Measurements from ENCODE around the gene KLRC4. TPM values are rescaled to one million over a fixed set of nuclear protein-coding genes. Genes with fewer than 3 reads are reported as not detected.
"Not testable (repeated sequence)": the region's sequence is repeated elsewhere in the genome, so short reads cannot be mapped to it uniquely, and the experiment has no call there.

KLRC4 gene
- polyA plus RNA-seq, 1 of the 3 experiments (the other 2 are of a cell fraction): not detected

DNA sequence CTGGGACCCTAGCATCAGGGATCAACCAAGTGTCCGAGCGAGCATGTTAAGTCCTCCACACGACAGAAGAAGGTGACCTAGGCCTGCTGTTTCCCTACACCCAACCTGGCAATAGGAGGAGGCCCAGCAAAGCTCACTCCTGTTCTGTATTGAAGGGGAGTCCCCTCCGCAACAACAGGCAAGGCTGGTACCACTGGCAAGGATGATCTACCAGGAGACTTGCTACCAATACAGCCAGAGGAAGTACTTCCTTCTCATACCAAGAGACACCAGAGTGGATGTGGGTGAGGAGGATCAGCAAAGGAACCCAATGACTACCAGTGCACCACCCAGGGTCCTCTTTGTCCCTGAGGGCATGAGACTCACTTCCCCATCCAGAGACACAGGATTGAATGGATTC, 38.7 kb upstream of the KLRC4 start:
- Histone ChIP-seq H3K9me2 (no peaks in the 10 kb centered on the region), H4K20me1 (ENCODE audit: insufficient read depth) (no peaks in the 10 kb centered on the region), H3K9me3 (no peaks in the 10 kb centered on the region), H3K79me2 (ENCODE audit: insufficient read depth) (no peaks in the 10 kb centered on the region), H3K27ac (ENCODE audit: low read depth in 2 of 2, low read length in 1 of 2) (no peak overlapping the region), H3K9ac (no peak overlapping the region), H3F3A (replicated peaks; ENCODE audit: insufficient read depth) (no peaks in the 10 kb centered on the region), H3K4me1 (ENCODE audit: control insufficient read depth in 1 of 2, insufficient read depth in 2 of 2, low read depth in 1 of 2, low read length in 1 of 2) (no peaks in the 10 kb centered on the region), H3K36me3 (replicated peaks in 1 of 2; ENCODE audit: control insufficient read depth in 1 of 2, insufficient read depth in 2 of 2, low read length in 1 of 2) (no peaks in the 10 kb centered on the region), H3K27me3 (ENCODE audit: insufficient read depth) (no peaks in the 10 kb centered on the region; the same call in 1 of the 2 replicates), H2AFZ (ENCODE audit: low read depth) (no peak overlapping the region), H3K4me3 (ENCODE audit: low read depth in 2 of 2, low read length in 1 of 2) (no peak overlapping the region), H3K4me2 (no peak overlapping the region)
- POLR2A ChIA-PET: no interaction called here
- no peak for DNase-seq
- TF ChIP-seq RCOR1 (IDR thresholded peaks at IDR 0.05; ENCODE audit: low read length): no peak
- CTCF ChIA-PET: no interaction called here
- 37% methylated on average over 4 of the region's 4 CpGs for WGBS (ENCODE audit: low lambda C conversion rate)

DNA sequence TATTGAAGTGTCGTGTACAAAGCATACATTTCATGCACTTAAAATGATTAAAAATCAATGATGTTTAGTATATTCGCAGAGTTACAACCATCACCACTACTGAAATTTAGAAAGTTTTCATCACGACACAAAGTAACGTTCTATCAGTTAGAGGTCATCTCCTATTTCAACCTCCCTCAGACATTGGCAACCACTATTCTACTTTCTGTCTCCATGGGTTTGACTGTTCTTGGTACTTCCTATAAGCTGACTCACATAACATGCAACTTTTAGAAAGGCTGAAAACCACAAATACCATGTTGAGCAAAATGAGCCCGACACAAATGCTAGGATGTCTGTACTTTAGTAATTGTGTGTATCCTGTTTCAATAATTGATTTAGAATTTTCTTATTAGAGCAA, 36.5 kb upstream of the KLRC4 start:
- H3K4me2 ChIP-seq; H3K27me3 ChIP-seq (ENCODE audit: insufficient read depth); H3F3A ChIP-seq (replicated peaks; ENCODE audit: insufficient read depth); H3K4me3 ChIP-seq (ENCODE audit: low read depth in 2 of 2, low read length in 1 of 2); H3K9me2 ChIP-seq; H3K36me3 ChIP-seq (replicated peaks in 1 of 2; ENCODE audit: control insufficient read depth in 1 of 2, insufficient read depth in 2 of 2, low read length in 1 of 2); CTCF ChIA-PET; H4K20me1 ChIP-seq (ENCODE audit: insufficient read depth); H3K9ac ChIP-seq; H3K4me1 ChIP-seq (ENCODE audit: control insufficient read depth in 1 of 2, insufficient read depth in 2 of 2, low read depth in 1 of 2, low read length in 1 of 2); H3K9me3 ChIP-seq; H3K79me2 ChIP-seq (ENCODE audit: insufficient read depth); H3K27ac ChIP-seq (ENCODE audit: low read depth in 2 of 2, low read length in 1 of 2); H2AFZ ChIP-seq (ENCODE audit: low read depth); POLR2A ChIA-PET; DNase-seq: not testable (repeated sequence)
- WGBS (ENCODE audit: low lambda C conversion rate): 16% methylated on average over 5 of the region's 5 CpGs

DNA sequence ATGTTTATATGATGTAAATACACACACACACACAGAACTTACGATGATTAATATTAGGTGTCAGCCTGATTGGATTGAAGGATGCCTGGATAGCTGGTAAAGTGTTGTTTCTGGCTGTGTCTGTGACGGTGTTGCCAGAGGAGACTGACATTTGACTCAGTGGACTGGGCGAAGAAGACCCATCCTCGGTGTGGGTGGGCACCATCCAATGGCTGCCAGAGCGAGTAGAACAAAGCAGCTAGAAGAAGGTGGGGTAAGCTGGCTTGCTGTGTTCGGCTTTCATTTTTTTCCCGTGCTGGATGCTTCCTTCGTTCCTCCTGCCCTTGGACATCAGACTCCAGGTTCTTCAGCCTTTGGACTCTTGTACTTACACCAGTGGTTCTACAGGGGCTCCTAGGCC, 31.6 kb upstream of the KLRC4 start:
- H3K9me3 ChIP-seq; POLR2A ChIA-PET; H3K4me1 ChIP-seq (ENCODE audit: control insufficient read depth in 1 of 2, insufficient read depth in 2 of 2, low read depth in 1 of 2, low read length in 1 of 2); DNase-seq; H3K27ac ChIP-seq (ENCODE audit: low read depth in 2 of 2, low read length in 1 of 2); H3K27me3 ChIP-seq (ENCODE audit: insufficient read depth); H3K36me3 ChIP-seq (replicated peaks in 1 of 2; ENCODE audit: control insufficient read depth in 1 of 2, insufficient read depth in 2 of 2, low read length in 1 of 2); H3K9ac ChIP-seq; H4K20me1 ChIP-seq (ENCODE audit: insufficient read depth); H3K9me2 ChIP-seq; H3K79me2 ChIP-seq (ENCODE audit: insufficient read depth); H2AFZ ChIP-seq (ENCODE audit: low read depth); H3K4me3 ChIP-seq (ENCODE audit: low read depth in 2 of 2, low read length in 1 of 2); CTCF ChIA-PET; H3K4me2 ChIP-seq; H3F3A ChIP-seq (replicated peaks; ENCODE audit: insufficient read depth): not testable (repeated sequence)
- WGBS (ENCODE audit: low lambda C conversion rate): 17% methylated on average over 8 of the region's 8 CpGs

DNA sequence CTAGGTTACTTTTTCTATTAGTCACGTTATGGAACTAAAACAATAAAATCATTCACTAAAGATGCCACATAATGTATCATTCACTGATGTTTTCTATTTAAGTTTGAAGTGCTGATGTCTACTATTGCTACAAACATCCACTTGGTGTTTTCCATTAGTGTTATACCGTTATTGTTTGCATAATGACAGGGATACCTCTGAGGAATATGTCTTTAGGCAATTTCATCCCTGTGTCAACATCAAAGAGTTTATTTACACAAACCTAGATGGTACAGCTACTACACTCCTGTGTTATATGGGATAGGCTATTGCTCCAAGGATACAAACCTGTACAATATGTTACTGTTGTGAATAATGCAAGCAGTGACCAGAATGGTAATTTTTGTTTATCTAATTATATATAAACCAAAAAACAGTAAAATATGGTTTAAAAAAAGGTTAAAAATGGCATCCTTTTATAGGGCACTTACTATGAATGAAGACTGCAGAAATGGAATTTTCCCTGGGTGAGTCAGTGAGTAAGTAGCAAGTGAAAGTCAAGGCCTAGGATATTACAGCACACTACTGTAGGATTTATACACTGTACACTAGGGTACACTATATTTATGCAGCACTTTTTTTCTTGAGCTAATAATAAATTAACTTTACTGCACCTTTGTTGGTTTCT, 30.2 kb upstream of the KLRC4 start:
- CTCF ChIA-PET; H3K4me1 ChIP-seq (ENCODE audit: control insufficient read depth in 1 of 2, insufficient read depth in 2 of 2, low read depth in 1 of 2, low read length in 1 of 2); H3K9me3 ChIP-seq; H3K4me3 ChIP-seq (ENCODE audit: low read depth in 2 of 2, low read length in 1 of 2); H4K20me1 ChIP-seq (ENCODE audit: insufficient read depth); H3K36me3 ChIP-seq (replicated peaks in 1 of 2; ENCODE audit: control insufficient read depth in 1 of 2, insufficient read depth in 2 of 2, low read length in 1 of 2); DNase-seq; H2AFZ ChIP-seq (ENCODE audit: low read depth); H3K79me2 ChIP-seq (ENCODE audit: insufficient read depth); POLR2A ChIA-PET; H3K27me3 ChIP-seq (ENCODE audit: insufficient read depth); H3K9ac ChIP-seq; H3K4me2 ChIP-seq; H3K9me2 ChIP-seq; H3K27ac ChIP-seq (ENCODE audit: low read depth in 2 of 2, low read length in 1 of 2); H3F3A ChIP-seq (replicated peaks; ENCODE audit: insufficient read depth): not testable (repeated sequence)
- WGBS (ENCODE audit: low lambda C conversion rate): 2% methylated on average over 2 of the region's 2 CpGs

DNA sequence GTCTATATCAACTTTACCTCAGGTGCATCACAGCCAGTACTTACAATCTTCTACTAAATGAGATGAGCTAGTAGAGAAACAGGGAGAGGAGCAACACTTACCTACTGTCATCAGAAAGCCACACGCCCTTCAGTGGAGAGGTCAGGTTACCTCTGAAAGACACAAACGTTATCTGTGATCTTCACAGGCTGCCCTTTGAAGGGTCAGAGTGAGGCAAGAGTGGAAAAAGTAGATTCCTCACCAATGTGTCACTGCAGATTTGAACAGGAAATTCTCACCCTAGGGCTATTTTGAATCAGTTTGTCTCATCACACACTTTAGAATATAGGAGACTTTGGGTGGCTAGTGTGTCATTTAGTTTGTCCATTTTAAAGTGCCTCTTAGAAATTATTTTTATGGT, 28.0 kb upstream of the KLRC4 start:
- DNase-seq; CTCF ChIA-PET; H3K9ac ChIP-seq; POLR2A ChIA-PET; H3F3A ChIP-seq (replicated peaks; ENCODE audit: insufficient read depth); H2AFZ ChIP-seq (ENCODE audit: low read depth); H4K20me1 ChIP-seq (ENCODE audit: insufficient read depth); H3K9me2 ChIP-seq; H3K36me3 ChIP-seq (replicated peaks in 1 of 2; ENCODE audit: control insufficient read depth in 1 of 2, insufficient read depth in 2 of 2, low read length in 1 of 2); H3K4me3 ChIP-seq (ENCODE audit: low read depth in 2 of 2, low read length in 1 of 2); H3K27ac ChIP-seq (ENCODE audit: low read depth in 2 of 2, low read length in 1 of 2); H3K4me1 ChIP-seq (ENCODE audit: control insufficient read depth in 1 of 2, insufficient read depth in 2 of 2, low read depth in 1 of 2, low read length in 1 of 2); H3K79me2 ChIP-seq (ENCODE audit: insufficient read depth); H3K4me2 ChIP-seq; H3K27me3 ChIP-seq (ENCODE audit: insufficient read depth); H3K9me3 ChIP-seq: not testable (repeated sequence)
- no CpG with 5 or more reads among the region's 2 CpGs for WGBS (ENCODE audit: low lambda C conversion rate)

DNA sequence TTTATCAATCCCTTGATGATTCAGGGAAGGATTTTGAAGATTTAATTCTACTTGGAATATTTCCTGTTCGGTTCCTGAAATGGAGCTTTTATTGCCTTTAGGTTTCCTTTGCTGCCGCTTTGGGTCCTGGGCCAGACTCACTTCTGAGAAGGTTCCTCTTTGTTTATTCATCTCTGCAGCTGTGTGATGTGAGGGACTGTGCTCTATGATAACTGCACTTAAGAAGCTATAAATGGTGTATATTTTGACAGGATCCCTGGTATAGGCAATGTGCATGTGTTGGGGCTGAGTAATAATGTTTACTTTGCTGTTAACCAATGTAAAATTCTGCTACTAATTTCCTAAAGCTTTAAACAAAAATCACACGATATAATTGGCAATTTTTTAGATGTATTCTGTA, 26.3 kb upstream of the KLRC4 start, which contains the start of gene KLRC2:
Gene KLRC2, minus strand, starts transcription at position 195 of the 400 bp plus-strand sequence. Its CDS starts 24 bp downstream, at position 171.
- WGBS (ENCODE audit: low lambda C conversion rate): 15% methylated on average over 3 of the region's 3 CpGs
- H3K36me3 ChIP-seq (replicated peaks in 1 of 2; ENCODE audit: control insufficient read depth in 1 of 2, insufficient read depth in 2 of 2, low read length in 1 of 2); POLR2A ChIA-PET: not testable (repeated sequence)

More for the DNA sequence above, 26.3 kb upstream of the KLRC4 start, which contains the start of gene KLRC2:
- H3K4me3 ChIP-seq (ENCODE audit: low read depth in 2 of 2, low read length in 1 of 2); H3F3A ChIP-seq (replicated peaks; ENCODE audit: insufficient read depth); H3K9me2 ChIP-seq; DNase-seq; H3K4me2 ChIP-seq; H3K4me1 ChIP-seq (ENCODE audit: control insufficient read depth in 1 of 2, insufficient read depth in 2 of 2, low read depth in 1 of 2, low read length in 1 of 2); H4K20me1 ChIP-seq (ENCODE audit: insufficient read depth); H2AFZ ChIP-seq (ENCODE audit: low read depth); H3K27me3 ChIP-seq (ENCODE audit: insufficient read depth); H3K9ac ChIP-seq; H3K27ac ChIP-seq (ENCODE audit: low read depth in 2 of 2, low read length in 1 of 2); CTCF ChIA-PET; H3K79me2 ChIP-seq (ENCODE audit: insufficient read depth); H3K9me3 ChIP-seq: not testable (repeated sequence)
